SK-N-MC (cell line): ENCODE data around the gene TNNI3K.

ENCODE experiments used
- EZH2 ChIP-seq: fragments of 200-600 bp; sonication (generic); IDR thresholded peaks from one replicate; pipeline ENCODE4 v1.6.1; 2017; ENCODE audit warnings: antibody characterized with exemption
- FOXP2 ChIP-seq: optimal IDR thresholded peaks from 2 replicates; pipeline ENCODE3; 2011; ENCODE audit warnings: mild to moderate bottlenecking, moderate library complexity; ENCODE audit not compliant: insufficient read depth; ENCODE audit errors: extremely low read length, control extremely low read depth
- POLR2AphosphoS5 ChIP-seq: IDR thresholded peaks from 2 replicates; pipeline ENCODE4 v1.6.1; 2012; ENCODE audit warnings: mild to moderate bottlenecking, low read depth, low read length, borderline replicate concordance

- TF ChIP-seq EZH2 (no peak), POLR2AphosphoS5 (no peak), FOXP2 (no peak)
Observed at GRCh38 chr1:74504933-74505512, 269.8 kb downstream of the TNNI3K start.
